Panc1 (cell line): ENCODE measurements around the gene PRELID3B.

ENCODE experiments used
- CTCF ChIP-seq: fragments of 450-650 bp; IDR thresholded peaks from 2 replicates; pipeline ENCODE4 v1.5.1; 2017; ENCODE audit warnings: mild to moderate bottlenecking
- POLR2AphosphoS5 ChIP-seq: IDR thresholded peaks from 2 replicates; pipeline ENCODE4 v1.6.1; 2012; ENCODE audit warnings: mild to moderate bottlenecking, low read depth, low read length, moderate library complexity
- SIN3A ChIP-seq: IDR thresholded peaks from 2 replicates; pipeline ENCODE4 v1.6.1; 2012; ENCODE audit warnings: low read depth, mild to moderate bottlenecking, low read length, moderate library complexity, borderline replicate concordance; ENCODE audit not compliant: insufficient read depth

GRCh38 chr20:59073582-59073981 is 31.0 kb upstream of the PRELID3B start:
- TF ChIP-seq CTCF (no peak), SIN3A (no peak), POLR2AphosphoS5 (no peak)
